Gastrocnemius medialis (tissue), 4 donors: ENCODE measurements around the gene GULP1. TPM values are rescaled to one million over a fixed set of nuclear protein-coding genes. Genes with fewer than 3 reads are reported as not detected.
A peak's percentile ranks its signal among the peaks of the same experiment; 100 is the strongest.

Experiments used
- ATAC-seq, 2 donors: fragments of 150-250 bp; one replicate each; pipeline ENCODE4 v1.9.1; 2016
- DNase-seq, 2 donors: peaks; one replicate each; pipeline ENCODE4 v3.0.0-alpha.2; 2019
- H3K27ac ChIP-seq, 4 donors: fragments of 200-600 bp; sonication (generic); 1 replicate in 1 of 4; 2 replicates in 3 of 4; pipeline ENCODE4 v1.5.1; 2016 to 2018; ENCODE audit warnings: mild to moderate bottlenecking in 2 of 4, moderate library complexity in 1 of 4
- H3K27me3 ChIP-seq, 3 donors: fragments of 200-600 bp; sonication (generic) in 2 of 3; 1 replicate in 1 of 3; 2 replicates in 2 of 3; pipeline versions ENCODE4 v1.5.1 to v1.6.0; 2016 to 2019; ENCODE audit warnings: mild to moderate bottlenecking in 1 of 3, moderate library complexity in 1 of 3
- H3K36me3 ChIP-seq, 2 donors: fragments of 200-600 bp; sonication (generic) in 1 of 2; one replicate each; pipeline ENCODE4 v1.5.1; 2017 to 2018
- H3K4me1 ChIP-seq, 2 donors: fragments of 200-600 bp; sonication (generic) in 1 of 2; one replicate each; pipeline ENCODE4 v1.5.1; 2016 to 2017; ENCODE audit warnings: mild to moderate bottlenecking in 2 of 2
- H3K4me3 ChIP-seq, 4 donors: fragments of 200-600 bp; sonication (generic) in 3 of 4; 1 replicate in 1 of 4; 2 replicates in 3 of 4; pipeline ENCODE4 v1.5.1; 2016 to 2019; ENCODE audit warnings: mild to moderate bottlenecking in 2 of 4
- H3K9me3 ChIP-seq, 3 donors: fragments of 200-600 bp; sonication (generic) in 2 of 3; 1 replicate in 1 of 3; 2 replicates in 2 of 3; pipeline ENCODE4 v1.5.1; 2016 to 2019
- POLR2A ChIP-seq, 2 donors: fragments of 450-650 bp; IDR thresholded peaks; one replicate each; pipeline ENCODE4 v1.6.1; 2017; ENCODE audit warnings: antibody characterized with exemption in 2 of 2, mild to moderate bottlenecking in 2 of 2, moderate library complexity in 2 of 2
- in situ Hi-C, 4 donors: fragments of 200-750 bp; cut with MboI; loops; one replicate each; pipeline versions ENCODE4 v1.15.0 to v1.8.0; 2017; ENCODE audit warnings: low sequenced_read_pairs in 4 of 4
- intact Hi-C: fragments of 100-400 bp; cut with DNase I; formaldehyde crosslinking; loops from one replicate; pipeline ENCODE4 v1.15.1; 2023; ENCODE audit warnings: low total_unique reads
- total RNA-seq, 4 donors: library from RNA; depleted of rRNA; stranded (reverse); fragments of >200 nt; gene quantifications; one replicate each; pipeline versions ENCODE4 v1.1.0 to v1.2.3, GENCODE V29; 2016
- TF ChIP-seq, protein P1 (sequence below), 5 experiments: fragments of 450-650 bp in 3 of 5; fragments of 200-600 bp in 2 of 5; sonication (generic) in 2 of 5; IDR thresholded peaks in 4 of 5; conservative IDR thresholded peaks in 1 of 5; 1 replicate in 4 of 5; 2 replicates in 1 of 5; pipeline ENCODE4 v1.5.1; 2016 to 2019; ENCODE audit warnings: antibody characterized with exemption in 5 of 5, mild to moderate bottlenecking in 3 of 5, moderate library complexity in 3 of 5

The GULP1 gene
- total RNA-seq, 4 donors from 2014 or later, result 7.3 to 16.4 (median 12.1) TPM

DNA sequence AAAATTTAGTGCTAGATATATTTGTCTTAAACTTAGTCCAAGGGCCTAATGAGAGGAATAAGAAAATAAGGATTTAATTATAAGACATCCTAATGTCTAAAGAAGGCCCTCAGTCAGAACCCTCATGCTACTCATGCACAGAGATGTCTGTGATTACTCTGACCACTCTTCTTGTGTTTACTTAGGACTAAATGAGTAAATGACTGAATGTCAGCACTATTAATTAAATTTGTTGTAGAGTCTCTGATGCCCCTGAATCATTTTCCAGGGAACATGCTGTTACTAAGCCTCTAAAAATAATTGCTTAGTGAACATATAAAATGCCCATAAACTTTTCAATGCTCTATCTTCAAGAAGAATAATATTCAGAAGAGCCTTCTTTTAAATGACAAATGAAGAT, 32.4 kb downstream of the GULP1 start:
- no peak overlapping the region for H3K4me3 ChIP-seq
- DNase-seq (no peak), ATAC-seq (no peak)
- in situ Hi-C loops (no loop called here), intact Hi-C loops (no loop called here)
- no peaks in the 10 kb centered on the region for H3K27me3 ChIP-seq
- H3K9me3 ChIP-seq, result no peaks in the 10 kb centered on the region
- no peaks in the 10 kb centered on the region for H3K36me3 ChIP-seq
- no peak overlapping the region for H3K27ac ChIP-seq
- TF ChIP-seq, protein P1, sequence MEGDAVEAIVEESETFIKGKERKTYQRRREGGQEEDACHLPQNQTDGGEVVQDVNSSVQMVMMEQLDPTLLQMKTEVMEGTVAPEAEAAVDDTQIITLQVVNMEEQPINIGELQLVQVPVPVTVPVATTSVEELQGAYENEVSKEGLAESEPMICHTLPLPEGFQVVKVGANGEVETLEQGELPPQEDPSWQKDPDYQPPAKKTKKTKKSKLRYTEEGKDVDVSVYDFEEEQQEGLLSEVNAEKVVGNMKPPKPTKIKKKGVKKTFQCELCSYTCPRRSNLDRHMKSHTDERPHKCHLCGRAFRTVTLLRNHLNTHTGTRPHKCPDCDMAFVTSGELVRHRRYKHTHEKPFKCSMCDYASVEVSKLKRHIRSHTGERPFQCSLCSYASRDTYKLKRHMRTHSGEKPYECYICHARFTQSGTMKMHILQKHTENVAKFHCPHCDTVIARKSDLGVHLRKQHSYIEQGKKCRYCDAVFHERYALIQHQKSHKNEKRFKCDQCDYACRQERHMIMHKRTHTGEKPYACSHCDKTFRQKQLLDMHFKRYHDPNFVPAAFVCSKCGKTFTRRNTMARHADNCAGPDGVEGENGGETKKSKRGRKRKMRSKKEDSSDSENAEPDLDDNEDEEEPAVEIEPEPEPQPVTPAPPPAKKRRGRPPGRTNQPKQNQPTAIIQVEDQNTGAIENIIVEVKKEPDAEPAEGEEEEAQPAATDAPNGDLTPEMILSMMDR (IDR thresholded peaks at IDR 0.05 in 4 of 5, conservative IDR thresholded peaks at IDR 0.05 in 1 of 5), result no peak
- TF ChIP-seq POLR2A (IDR thresholded peaks at IDR 0.05), result no peak
- H3K4me1 ChIP-seq, result peaks cover 4 to 7% of the 10 kb centered on the region in 2 donors

DNA sequence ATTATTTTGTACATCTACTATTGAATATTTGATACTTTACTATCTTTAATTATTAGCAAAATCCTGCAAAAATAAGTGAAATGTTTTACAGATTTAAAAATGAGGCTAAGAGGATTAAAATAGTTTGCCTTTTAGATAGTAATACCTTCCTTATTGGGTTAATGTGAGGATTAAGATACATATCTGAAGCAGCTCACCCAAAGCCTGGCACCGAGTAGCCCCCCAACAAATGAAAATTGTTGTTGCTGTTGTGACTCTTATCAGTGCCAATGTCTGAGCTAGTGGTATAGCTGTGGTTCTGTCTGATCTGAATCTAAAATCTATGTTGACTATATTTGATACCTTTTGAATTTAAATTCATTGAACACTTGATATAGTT, 34.6 kb downstream of the GULP1 start:
- TF ChIP-seq, protein P1 (IDR thresholded peaks at IDR 0.05 in 4 of 5, conservative IDR thresholded peaks at IDR 0.05 in 1 of 5), result no peak
- TF ChIP-seq POLR2A (IDR thresholded peaks at IDR 0.05), result no peak
- Histone ChIP-seq H3K27ac (no peak overlapping the region), H3K4me3 (no peak overlapping the region), H3K27me3 (no peaks in the 10 kb centered on the region), H3K36me3 (no peaks in the 10 kb centered on the region), H3K9me3 (no peaks in the 10 kb centered on the region), H3K4me1 (peaks cover 4 to 7% of the 10 kb centered on the region in 2 donors)
- DNase-seq, result no peak
- intact Hi-C loops, result loop anchor here (5.0 kb wide), 1 partner anchor 34 kb away; the partner anchor contains the start of gene GULP1
- no peak for ATAC-seq
- in situ Hi-C loops, result no loop called here

DNA sequence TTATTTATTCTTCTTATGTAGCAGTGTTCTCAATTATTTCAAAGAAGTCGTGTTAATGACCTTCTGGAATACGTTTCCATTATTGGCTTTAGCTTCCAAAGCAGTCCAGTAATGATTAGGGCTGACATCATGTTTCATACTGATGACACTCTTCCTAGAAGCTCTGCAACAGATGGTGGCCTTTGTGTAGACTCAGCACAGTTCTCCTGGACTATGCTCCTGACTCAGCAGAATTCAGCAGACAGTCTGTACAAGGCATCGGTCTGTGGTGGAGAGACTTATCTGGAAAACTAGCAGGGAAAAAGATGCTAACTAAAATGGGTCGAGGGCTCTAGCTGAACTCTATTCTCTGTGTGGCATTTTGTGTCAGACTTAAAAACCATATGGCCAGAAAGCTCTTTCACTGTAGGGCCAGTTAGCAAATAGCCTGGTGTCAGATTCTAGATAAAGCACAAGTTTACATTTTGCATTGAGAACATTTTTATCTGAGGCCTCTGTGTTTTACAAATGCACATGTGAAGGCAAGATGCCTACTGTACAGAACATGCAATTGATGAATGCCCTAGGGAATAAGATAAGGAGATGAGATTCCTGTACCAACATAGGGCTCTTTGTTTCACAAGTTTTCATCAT, 35.1 kb downstream of the GULP1 start:
- peak in 1 of 2 donors; percentile 56 for ATAC-seq

DNA sequence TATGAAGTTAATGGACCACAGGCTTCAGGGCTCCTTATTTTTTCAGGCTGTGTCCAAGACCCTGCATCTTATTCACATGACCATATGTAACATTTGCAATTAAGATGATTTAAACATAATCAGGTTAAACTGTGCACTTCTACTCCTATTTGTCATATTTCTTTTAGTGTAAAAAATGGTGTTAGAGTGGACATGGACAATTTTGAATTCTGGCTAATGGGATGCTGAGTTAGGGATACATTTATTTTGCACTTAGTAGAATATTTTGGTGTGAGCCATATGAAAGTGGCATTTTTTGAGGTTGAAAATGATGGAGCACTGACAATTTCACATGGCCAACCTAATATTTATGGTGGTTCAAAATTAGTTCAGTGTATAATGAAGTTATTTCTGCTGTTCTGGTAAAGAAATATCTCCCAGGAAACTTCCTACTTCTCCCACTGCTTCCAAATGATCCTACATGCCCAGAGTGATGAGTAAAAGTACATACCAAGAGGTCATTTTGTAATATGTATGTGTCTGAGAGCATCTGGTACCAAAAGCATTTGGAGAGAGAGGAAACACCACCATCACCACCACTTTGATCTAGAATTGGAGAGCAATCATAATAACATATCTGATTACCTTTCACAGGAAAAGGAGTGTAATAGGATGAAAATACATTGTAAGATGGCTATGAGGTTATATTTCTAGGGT, 36.0 kb downstream of the GULP1 start:
- peaks cover 14% of the 10 kb centered on the region in 2 donors for H3K4me1 ChIP-seq
- ATAC-seq, result no peak
- in situ Hi-C loops, result no loop called here

More for the DNA sequence above, 35.1 kb downstream of the GULP1 start:
- Histone ChIP-seq H3K9me3 (no peaks in the 10 kb centered on the region), H3K27me3 (no peaks in the 10 kb centered on the region), H3K27ac (no peak overlapping the region), H3K36me3 (no peaks in the 10 kb centered on the region), H3K4me3 (no peak overlapping the region), H3K4me1 (peaks cover 5 to 7% of the 10 kb centered on the region in 2 donors)
- in situ Hi-C loops, result no loop called here
- no peak for DNase-seq
- TF ChIP-seq, protein P1 (IDR thresholded peaks at IDR 0.05 in 4 of 5, conservative IDR thresholded peaks at IDR 0.05 in 1 of 5), result no peak
- no peak for TF ChIP-seq POLR2A (IDR thresholded peaks at IDR 0.05)
- intact Hi-C loops, result loop anchor here (5.0 kb wide), 1 partner anchor 34 kb away; the partner anchor contains the start of gene GULP1

More for the DNA sequence above, 36.0 kb downstream of the GULP1 start:
- H3K9me3 ChIP-seq, result no peaks in the 10 kb centered on the region
- intact Hi-C loops, result loop anchor here (5.0 kb wide), 1 partner anchor 35 kb away; the partner anchor contains the start of gene GULP1
- no peaks in the 10 kb centered on the region for H3K27me3 ChIP-seq
- no peak overlapping the region for H3K4me3 ChIP-seq
- H3K27ac ChIP-seq, result no peak overlapping the region
- no peak for DNase-seq
- TF ChIP-seq, protein P1 (IDR thresholded peaks at IDR 0.05 in 4 of 5, conservative IDR thresholded peaks at IDR 0.05 in 1 of 5), result no peak
- TF ChIP-seq POLR2A (IDR thresholded peaks at IDR 0.05), result no peak
- H3K36me3 ChIP-seq, result no peaks in the 10 kb centered on the region
